Measurements from ENCODE around the gene MYO1A. TPM values are rescaled to one million over a fixed set of nuclear protein-coding genes. Genes with fewer than 3 reads are reported as not detected.

Gene MYO1A
- polyA plus RNA-seq, 1 of the 3 experiments (the other 2 are of a cell fraction): not detected

GRCh38 chr12:57088354-57089270 is 38.7 kb upstream of the MYO1A start, which contains the start of gene NAB2 (continued):
- TF ChIP-seq JUND (IDR thresholded peaks at IDR 0.05) (no peak), YY1 (IDR thresholded peaks at IDR 0.05; ENCODE audit: low read depth) (0 out of 2 replicates have a peak, but pooled peaks have one; percentile 40), POLR2AphosphoS5 (IDR thresholded peaks at IDR 0.05; ENCODE audit: low read depth, low read length) (peak; percentile 49), TCF12 (IDR thresholded peaks at IDR 0.05) (0 out of 2 replicates have a peak, but pooled peaks have one; percentile 22), MXI1 (IDR thresholded peaks at IDR 0.05; ENCODE audit: low read depth, low read length) (peak; percentile 90), TEAD4 (IDR thresholded peaks at IDR 0.05; ENCODE audit: borderline replicate concordance, insufficient read depth) (0 out of 2 replicates have a peak, but pooled peaks have one; percentile 34), IRF3 (IDR thresholded peaks at IDR 0.05; ENCODE audit: low read depth, low read length) (no peak), ZBTB33 (IDR thresholded peaks at IDR 0.05; ENCODE audit: borderline replicate concordance, low read depth) (no peak), GATA2 (CRISPR knock-in tag; IDR thresholded peaks at IDR 0.05) (no peak), RAD21 (IDR thresholded peaks at IDR 0.05; ENCODE audit: low read length) (no peak), EZH2phosphoT487 (IDR thresholded peaks at IDR 0.05; ENCODE audit: borderline replicate concordance, low read depth) (no peak), RXRA (IDR thresholded peaks at IDR 0.05; ENCODE audit: borderline replicate concordance, low read depth) (no peak), CTCF (IDR thresholded peaks at IDR 0.05) (no peak), FOXM1 (IDR thresholded peaks at IDR 0.05; ENCODE audit: low read depth) (no peak), MAX (IDR thresholded peaks at IDR 0.05; ENCODE audit: low read depth) (peak; percentile 90), CHD2 (IDR thresholded peaks at IDR 0.05; ENCODE audit: low read length, partially characterized antibody) (peak; percentile 22), EP300 (IDR thresholded peaks at IDR 0.05; ENCODE audit: borderline replicate concordance in 1 of 2, low read depth in 1 of 2, low read length in 1 of 2) (no peak)

Measured in SK-N-SH (cell line).